GM06990 (cell line): ENCODE results near the gene PLTP.

ENCODE experiments used
- DNase-seq: peaks from one replicate; pipeline ENCODE4 v3.0.0-alpha.2; 2011; ENCODE audit not compliant: insufficient read length; ENCODE audit errors: extremely low read depth
- H3K27me3 ChIP-seq: replicated peaks from 2 replicates; pipeline ENCODE4 v1.6.0; 2011; ENCODE audit warnings: low read length; ENCODE audit not compliant: control insufficient read depth, insufficient read depth
- H3K36me3 ChIP-seq: 2 replicates; pipeline ENCODE4 v1.5.1; 2011; ENCODE audit warnings: low read length; ENCODE audit not compliant: control insufficient read depth, insufficient read depth
- H3K4me3 ChIP-seq: replicated peaks from 2 replicates; pipeline ENCODE4 v1.5.1; 2011; ENCODE audit warnings: low read depth, mild to moderate bottlenecking, control low read depth, low read length
- CTCF ChIP-seq: IDR thresholded peaks from 2 replicates; pipeline ENCODE4 v1.5.1; 2011; ENCODE audit warnings: low read length, control low read depth, mild to moderate bottlenecking, inconsistent platforms; ENCODE audit not compliant: insufficient read depth, poor library complexity, severe bottlenecking

The PLTP gene

DNA sequence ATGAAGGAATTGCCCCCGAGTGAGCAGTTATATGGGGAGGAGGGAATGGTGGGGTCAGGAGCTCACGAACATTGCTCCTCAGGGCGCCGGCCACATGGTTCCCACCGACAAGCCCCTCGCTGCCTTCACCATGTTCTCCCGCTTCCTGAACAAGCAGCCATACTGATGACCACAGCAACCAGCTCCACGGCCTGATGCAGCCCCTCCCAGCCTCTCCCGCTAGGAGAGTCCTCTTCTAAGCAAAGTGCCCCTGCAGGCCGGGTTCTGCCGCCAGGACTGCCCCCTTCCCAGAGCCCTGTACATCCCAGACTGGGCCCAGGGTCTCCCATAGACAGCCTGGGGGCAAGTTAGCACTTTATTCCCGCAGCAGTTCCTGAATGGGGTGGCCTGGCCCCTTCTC is 13.7 kb downstream of the PLTP start:
- DNase-seq: no peak
- H3K4me3 ChIP-seq: no peak overlapping the region
- H3K36me3 ChIP-seq: peaks cover 22% of the 10 kb centered on the region
- TF ChIP-seq CTCF: no peak
- H3K27me3 ChIP-seq: no peaks in the 10 kb centered on the region

GRCh38 chr20:45897692-45898091 is 14.3 kb downstream of the PLTP start:
- H3K36me3 ChIP-seq: peaks cover 23% of the 10 kb centered on the region
- DNase-seq: no peak
- no peaks in the 10 kb centered on the region for H3K27me3 ChIP-seq
- TF ChIP-seq CTCF: no peak
- no peak overlapping the region for H3K4me3 ChIP-seq

GRCh38 chr20:45897289-45897688 is 14.7 kb downstream of the PLTP start:
- H3K36me3 ChIP-seq: peaks cover 23% of the 10 kb centered on the region
- TF ChIP-seq CTCF: no peak

GRCh38 chr20:45896641-45897161 is 15.3 kb downstream of the PLTP start:
- DNase-seq: no peak
- Histone ChIP-seq H3K27me3 (no peaks in the 10 kb centered on the region), H3K36me3 (peaks cover 23% of the 10 kb centered on the region), H3K4me3 (no peak overlapping the region)
- no peak for TF ChIP-seq CTCF

More at GRCh38 chr20:45897289-45897688, 14.7 kb downstream of the PLTP start:
- H3K4me3 ChIP-seq: no peak overlapping the region
- no peaks in the 10 kb centered on the region for H3K27me3 ChIP-seq
- no peak for DNase-seq

DNA sequence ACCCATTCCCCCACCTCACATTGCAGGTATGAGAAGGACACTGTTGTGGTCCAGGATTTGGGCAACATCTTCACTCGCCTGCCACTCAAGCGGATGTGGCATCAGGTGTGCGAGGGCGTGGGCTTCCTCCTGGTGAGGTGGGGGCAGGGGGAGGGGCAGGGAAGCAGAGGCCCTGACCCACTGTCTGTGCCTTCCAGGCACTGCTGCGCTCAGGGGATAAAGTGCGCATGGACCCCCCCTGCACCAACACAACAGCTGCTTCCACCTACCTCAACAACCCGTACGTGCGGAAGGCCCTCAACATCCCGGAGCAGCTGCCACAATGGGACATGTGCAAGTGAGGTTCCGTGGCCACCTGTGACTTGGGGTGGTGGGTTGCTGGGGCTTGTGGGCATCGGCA is 17.2 kb downstream of the PLTP start:
- Histone ChIP-seq H3K27me3 (no peaks in the 10 kb centered on the region), H3K36me3 (peaks cover 22% of the 10 kb centered on the region), H3K4me3 (no peak overlapping the region)
- DNase-seq: no peak
- TF ChIP-seq CTCF: no peak

DNA sequence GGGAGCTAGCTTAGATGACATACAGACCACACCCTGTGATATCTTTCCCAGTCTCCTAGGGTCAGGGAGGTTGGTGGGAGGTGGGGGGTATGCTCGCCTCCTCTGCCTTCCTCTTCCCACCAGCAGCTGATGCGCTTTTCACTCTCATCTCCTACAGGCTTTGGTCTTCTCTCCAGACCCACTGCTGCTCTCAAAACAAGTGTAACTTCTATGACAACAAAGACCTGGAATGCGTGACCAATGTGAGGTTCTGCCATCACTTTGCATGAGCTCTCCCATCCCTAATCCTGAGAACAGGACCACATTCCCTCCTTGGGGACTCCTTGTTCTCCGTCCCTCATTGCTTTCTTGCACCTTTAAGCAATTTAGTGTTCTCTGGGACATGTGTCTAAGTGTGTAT is 18.1 kb downstream of the PLTP start:
- peaks cover 22% of the 10 kb centered on the region for H3K36me3 ChIP-seq
- DNase-seq: no peak
- no peak overlapping the region for H3K4me3 ChIP-seq
- TF ChIP-seq CTCF: no peak
- H3K27me3 ChIP-seq: no peaks in the 10 kb centered on the region
